OCI-LY7 (cell line): ENCODE data around the gene ENOX1.

Source experiments
- EZH2phosphoT487 ChIP-seq: fragments of 200-600 bp; sonication (generic); IDR thresholded peaks from 2 replicates; pipeline ENCODE4 v1.6.1; 2018; ENCODE audit warnings: low read depth, borderline replicate concordance, mild to moderate bottlenecking, mixed run types, antibody characterized with exemption, low read length, moderate library complexity, mixed read lengths
- TF ChIP-seq, protein P1 (sequence below): fragments of 200-600 bp; sonication (generic); conservative IDR thresholded peaks from 2 replicates; pipeline ENCODE4 v1.5.1; 2014; ENCODE audit warnings: mild to moderate bottlenecking, antibody characterized with exemption, low read length, moderate library complexity, mixed read lengths

DNA sequence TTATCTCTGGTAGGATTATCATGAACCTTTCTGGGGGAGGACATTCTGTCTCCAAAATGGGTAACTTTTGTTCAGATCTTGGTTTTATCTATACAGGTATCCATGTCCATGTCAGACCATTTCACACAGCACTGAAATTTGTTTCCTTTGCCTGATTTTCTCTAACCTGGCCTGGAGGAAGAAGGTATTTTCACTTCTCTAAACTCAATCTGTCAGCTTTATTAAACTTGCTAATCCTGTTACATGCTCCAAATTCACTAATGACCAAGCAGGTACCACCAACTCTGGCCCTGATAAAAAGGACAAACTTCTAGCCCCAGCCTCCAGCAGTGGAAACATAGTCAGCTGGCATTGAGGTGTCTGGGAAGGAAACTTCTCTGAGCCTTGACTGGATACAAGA is 529.0 kb downstream of the ENOX1 start:
- no peak for TF ChIP-seq EZH2phosphoT487
- TF ChIP-seq, protein P1, sequence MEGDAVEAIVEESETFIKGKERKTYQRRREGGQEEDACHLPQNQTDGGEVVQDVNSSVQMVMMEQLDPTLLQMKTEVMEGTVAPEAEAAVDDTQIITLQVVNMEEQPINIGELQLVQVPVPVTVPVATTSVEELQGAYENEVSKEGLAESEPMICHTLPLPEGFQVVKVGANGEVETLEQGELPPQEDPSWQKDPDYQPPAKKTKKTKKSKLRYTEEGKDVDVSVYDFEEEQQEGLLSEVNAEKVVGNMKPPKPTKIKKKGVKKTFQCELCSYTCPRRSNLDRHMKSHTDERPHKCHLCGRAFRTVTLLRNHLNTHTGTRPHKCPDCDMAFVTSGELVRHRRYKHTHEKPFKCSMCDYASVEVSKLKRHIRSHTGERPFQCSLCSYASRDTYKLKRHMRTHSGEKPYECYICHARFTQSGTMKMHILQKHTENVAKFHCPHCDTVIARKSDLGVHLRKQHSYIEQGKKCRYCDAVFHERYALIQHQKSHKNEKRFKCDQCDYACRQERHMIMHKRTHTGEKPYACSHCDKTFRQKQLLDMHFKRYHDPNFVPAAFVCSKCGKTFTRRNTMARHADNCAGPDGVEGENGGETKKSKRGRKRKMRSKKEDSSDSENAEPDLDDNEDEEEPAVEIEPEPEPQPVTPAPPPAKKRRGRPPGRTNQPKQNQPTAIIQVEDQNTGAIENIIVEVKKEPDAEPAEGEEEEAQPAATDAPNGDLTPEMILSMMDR, result no peak
